Trophoblast cell (in vitro differentiated cells and primary cell): ENCODE results near the gene TARBP2. TPM values are rescaled to one million over a fixed set of nuclear protein-coding genes. Genes with fewer than 3 reads are reported as not detected.
A peak's percentile ranks its signal among the peaks of the same experiment; 100 is the strongest.

Experiments used
- DNase-seq, 2 donors: peaks; one replicate each; pipeline ENCODE4 v3.0.0-alpha.2; 2016
- H2AFZ ChIP-seq: 2 replicates; pipeline ENCODE4 v1.6.1; 2013; ENCODE audit warnings: low read length, moderate library complexity, mild to moderate bottlenecking; ENCODE audit not compliant: insufficient read depth, poor library complexity
- H2AK5ac ChIP-seq: 2 replicates; pipeline ENCODE4 v1.6.1; 2013; ENCODE audit warnings: mild to moderate bottlenecking, low read length
- H2BK120ac ChIP-seq: 2 replicates; pipeline ENCODE4 v1.6.1; 2013; ENCODE audit warnings: low read length, mild to moderate bottlenecking, moderate library complexity; ENCODE audit not compliant: insufficient read depth, poor library complexity
- H2BK12ac ChIP-seq: 2 replicates; pipeline ENCODE4 v1.6.1; 2013; ENCODE audit warnings: mild to moderate bottlenecking, low read length, moderate library complexity
- H2BK5ac ChIP-seq: 2 replicates; pipeline ENCODE4 v1.6.1; 2013; ENCODE audit warnings: low read length, low read depth, moderate library complexity, mild to moderate bottlenecking; ENCODE audit not compliant: poor library complexity
- H3K14ac ChIP-seq: 2 replicates; pipeline ENCODE4 v1.6.1; 2013; ENCODE audit warnings: mild to moderate bottlenecking, low read length
- H3K18ac ChIP-seq: 2 replicates; pipeline ENCODE4 v1.6.1; 2013; ENCODE audit warnings: mild to moderate bottlenecking, low read length
- H3K23ac ChIP-seq: 2 replicates; pipeline ENCODE4 v1.6.1; 2013; ENCODE audit warnings: low read length
- H3K27ac ChIP-seq: 2 replicates; pipeline ENCODE4 v1.5.1; 2013; ENCODE audit warnings: low read depth, mild to moderate bottlenecking, inconsistent platforms, low read length, moderate library complexity
- H3K27me3 ChIP-seq: 2 replicates; pipeline ENCODE4 v1.6.1; 2013; ENCODE audit warnings: inconsistent platforms, mild to moderate bottlenecking, low read length, moderate library complexity; ENCODE audit not compliant: insufficient read depth
- H3K36me3 ChIP-seq, 2 experiments: 1 replicate in 1 of 2; 2 replicates in 1 of 2; pipeline ENCODE4 v1.6.1; 2013; ENCODE audit warnings: low read length in 2 of 2, mild to moderate bottlenecking in 2 of 2, moderate library complexity in 1 of 2; ENCODE audit not compliant: insufficient read depth in 2 of 2, control insufficient read depth in 1 of 2
- H3K4ac ChIP-seq: 2 replicates; pipeline ENCODE4 v1.6.1; 2013; ENCODE audit warnings: low read depth, mild to moderate bottlenecking, low read length, moderate library complexity
- H3K4me1 ChIP-seq, 2 experiments: 1 replicate in 1 of 2; 2 replicates in 1 of 2; pipeline ENCODE4 v1.6.1; 2013; ENCODE audit warnings: low read length in 2 of 2, mild to moderate bottlenecking in 2 of 2, moderate library complexity in 1 of 2; ENCODE audit not compliant: insufficient read depth in 2 of 2, control insufficient read depth in 1 of 2
- H3K4me2 ChIP-seq: 2 replicates; pipeline ENCODE4 v1.6.1; 2013; ENCODE audit warnings: inconsistent platforms, mild to moderate bottlenecking, low read length, moderate library complexity
- H3K4me3 ChIP-seq: 2 replicates; pipeline ENCODE4 v1.5.1; 2013; ENCODE audit warnings: mild to moderate bottlenecking, low read depth, low read length, inconsistent platforms
- H3K79me1 ChIP-seq: one replicate; pipeline ENCODE4 v1.6.1; 2013; ENCODE audit warnings: low read length
- H3K79me2 ChIP-seq: 2 replicates; pipeline ENCODE4 v1.6.1; 2013; ENCODE audit warnings: low read length, mild to moderate bottlenecking; ENCODE audit not compliant: control insufficient read depth, insufficient read depth, poor library complexity
- H3K9ac ChIP-seq: 2 replicates; pipeline ENCODE4 v1.6.1; 2013; ENCODE audit warnings: mild to moderate bottlenecking, low read length
- H3K9me3 ChIP-seq: 2 replicates; pipeline ENCODE4 v1.6.1; 2013; ENCODE audit warnings: low read depth, mild to moderate bottlenecking, control low read depth, inconsistent platforms, low read length; ENCODE audit not compliant: insufficient read depth
- H4K12ac ChIP-seq: 2 replicates; pipeline ENCODE4 v1.6.1; 2013; ENCODE audit warnings: low read depth, mild to moderate bottlenecking, low read length, moderate library complexity
- H4K8ac ChIP-seq: 2 replicates; pipeline ENCODE4 v1.6.1; 2013; ENCODE audit warnings: low read depth, mild to moderate bottlenecking, low read length, moderate library complexity
- H4K91ac ChIP-seq: one replicate; pipeline ENCODE4 v1.6.1; 2013; ENCODE audit warnings: low read depth, mild to moderate bottlenecking, low read length, moderate library complexity
- WGBS: extraction: QIAGEN DNeasy Blood & Tissue Kit; methylation state at CpG from one replicate; pipeline ENCODE4 v1.1.7; 2013; ENCODE audit warnings: missing lambda C conversion rate; ENCODE audit not compliant: insufficient read length, insufficient coverage; ENCODE audit errors: extremely low coverage; 5-methylcytosine and 5-hydroxymethylcytosine counted together
- polyA plus RNA-seq: library from polyadenylated mRNA; stranded (reverse); fragments of 200-250 nt; gene quantifications from 2 replicates; pipeline ENCODE4 v1.2.3, GENCODE V29; 2013

Gene TARBP2, protein sequence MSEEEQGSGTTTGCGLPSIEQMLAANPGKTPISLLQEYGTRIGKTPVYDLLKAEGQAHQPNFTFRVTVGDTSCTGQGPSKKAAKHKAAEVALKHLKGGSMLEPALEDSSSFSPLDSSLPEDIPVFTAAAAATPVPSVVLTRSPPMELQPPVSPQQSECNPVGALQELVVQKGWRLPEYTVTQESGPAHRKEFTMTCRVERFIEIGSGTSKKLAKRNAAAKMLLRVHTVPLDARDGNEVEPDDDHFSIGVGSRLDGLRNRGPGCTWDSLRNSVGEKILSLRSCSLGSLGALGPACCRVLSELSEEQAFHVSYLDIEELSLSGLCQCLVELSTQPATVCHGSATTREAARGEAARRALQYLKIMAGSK
- 27.8 and 29.3 TPM in 2 replicates for polyA plus RNA-seq

DNA sequence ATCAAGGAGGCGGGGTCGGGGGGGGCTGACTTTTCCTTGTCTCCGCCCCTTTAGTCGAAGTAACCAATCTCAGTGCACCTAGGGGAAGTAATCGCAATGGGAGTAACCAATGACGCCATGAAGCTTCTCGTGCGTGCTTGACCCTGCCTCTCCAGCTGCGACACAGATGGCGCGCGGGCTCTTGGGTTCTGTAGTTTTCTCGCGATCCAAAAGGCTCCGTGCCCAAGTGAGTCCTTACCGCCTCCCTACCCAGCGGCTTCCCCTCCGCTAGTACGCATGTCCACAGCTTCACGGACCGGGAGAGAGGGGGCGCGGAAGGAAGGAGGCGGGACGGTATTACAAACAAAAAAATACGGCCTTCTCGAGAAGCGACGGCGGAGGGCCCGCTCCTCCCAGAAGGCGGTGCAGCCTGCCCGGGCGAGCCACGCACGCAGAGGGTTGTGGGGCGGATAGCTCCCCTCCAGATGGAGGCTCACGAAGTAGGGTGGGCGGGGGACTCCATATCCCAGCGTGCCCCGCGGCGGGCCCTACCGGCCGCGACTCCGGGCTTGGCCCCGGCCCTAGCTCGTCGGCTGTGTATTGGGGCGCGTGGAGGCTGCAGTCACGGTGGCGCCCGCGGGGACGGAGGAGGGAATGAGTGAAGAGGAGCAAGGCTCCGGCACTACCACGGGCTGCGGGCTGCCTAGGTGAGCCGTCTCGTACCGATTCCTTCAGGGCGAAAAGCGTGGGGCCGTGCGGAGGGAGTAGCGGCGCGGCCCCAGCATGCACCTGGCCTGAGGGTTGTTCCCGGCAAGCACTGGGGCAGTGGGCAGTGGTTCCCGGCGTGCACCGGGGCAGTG lies at the start of gene TARBP2:
TARBP2 (plus strand) TSS at position 508 of the 839 bp plus-strand sequence; CDS start at position 634, 126 bp downstream.
- Histone ChIP-seq H3K4ac (peak within 1 kb of the TSS; percentile 81), H2BK5ac (peak within 1 kb of the TSS; percentile 77), H2BK12ac (no peak within 1 kb of the TSS), H2AK5ac (peak within 1 kb of the TSS; percentile 90), H3K4me2 (peak within 1 kb of the TSS; percentile 98), H3K36me3 (peaks cover 22 to 31% of the 10 kb centered on the region in 2 experiments), H3K9me3 (peaks cover 5% of the 10 kb centered on the region), H2BK120ac (peak within 1 kb of the TSS; percentile 65), H2AFZ (peak within 1 kb of the TSS; percentile 81), H4K91ac (peak within 1 kb of the TSS; percentile 90), H4K12ac (peak within 1 kb of the TSS; percentile 98), H3K79me1 (peaks cover 19% of the 10 kb centered on the region), H3K23ac (no peak within 1 kb of the TSS), H3K18ac (peak within 1 kb of the TSS; percentile 81), H3K9ac (peak within 1 kb of the TSS; percentile 98), H3K27me3 (no peaks in the 10 kb centered on the region), H3K27ac (peak within 1 kb of the TSS; percentile 97), H4K8ac (peak within 1 kb of the TSS; percentile 99), H3K4me1 (peaks cover 16 to 25% of the 10 kb centered on the region in 2 experiments), H3K79me2 (peaks cover 8% of the 10 kb centered on the region), H3K4me3 (peak within 1 kb of the TSS; percentile 90), H3K14ac (peak within 1 kb of the TSS; percentile 95)
- DNase-seq = peak; percentile 99
- no CpG with 5 or more reads among the region's 74 CpGs for WGBS

DNA sequence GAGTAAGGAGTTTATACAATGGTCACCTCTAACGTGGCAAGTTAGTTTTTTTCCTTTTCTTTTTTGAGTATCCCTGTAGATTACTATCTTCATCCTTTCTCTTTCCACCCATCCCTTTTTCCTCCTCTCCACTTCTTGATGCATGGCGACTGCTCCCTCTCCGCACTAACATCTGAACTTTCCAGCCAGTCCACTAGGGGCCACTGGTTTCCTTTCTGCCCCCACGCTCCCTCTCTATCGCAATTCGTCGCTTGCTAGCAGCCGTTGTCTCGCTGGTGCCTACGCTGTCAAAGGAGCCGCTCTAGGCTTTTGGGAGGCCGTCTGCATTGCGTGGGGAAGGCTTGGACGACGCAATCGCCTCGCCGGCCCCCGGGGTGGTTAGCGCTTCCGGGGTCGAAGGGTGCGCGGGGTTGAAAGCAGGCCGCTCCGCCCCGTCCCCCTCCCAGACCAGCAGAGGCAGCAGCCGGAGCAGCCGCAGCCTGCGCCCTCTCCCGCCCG lies 49.4 kb upstream of the TARBP2 start, which contains the start of gene PCBP2:
PCBP2 (plus strand) TSS at position 442 of the 498 bp plus-strand sequence. CDS start 2,699 bp downstream, outside the sequence.
- Histone ChIP-seq H3K9ac (peak within 1 kb of the TSS; percentile 93), H3K14ac (peak within 1 kb of the TSS; percentile 96), H3K4me2 (peak within 1 kb of the TSS; percentile 76), H3K27ac (peak within 1 kb of the TSS; percentile 93), H3K9me3 (no peaks in the 10 kb centered on the region), H3K27me3 (no peaks in the 10 kb centered on the region), H2AK5ac (peak within 1 kb of the TSS; percentile 31), H3K4ac (peak within 1 kb of the TSS; percentile 99), H3K23ac (no peak within 1 kb of the TSS), H3K79me1 (peaks cover 6% of the 10 kb centered on the region), H3K4me3 (peak within 1 kb of the TSS; percentile 82), H4K8ac (peak within 1 kb of the TSS; percentile 85), H3K36me3 (peaks cover 8 to 23% of the 10 kb centered on the region in 2 experiments), H2AFZ (peak within 1 kb of the TSS; percentile 71), H3K18ac (peak within 1 kb of the TSS; percentile 90), H2BK120ac (peak within 1 kb of the TSS; percentile 78), H2BK12ac (no peak within 1 kb of the TSS), H3K79me2 (peaks cover 9% of the 10 kb centered on the region), H2BK5ac (peak within 1 kb of the TSS; percentile 84), H4K12ac (peak within 1 kb of the TSS; percentile 91), H3K4me1 (no peaks in the 10 kb centered on the region), H4K91ac (peak within 1 kb of the TSS; percentile 94)
- DNase-seq = peak; percentile 99 to 100
- WGBS = no CpG with 5 or more reads among the region's 32 CpGs

DNA sequence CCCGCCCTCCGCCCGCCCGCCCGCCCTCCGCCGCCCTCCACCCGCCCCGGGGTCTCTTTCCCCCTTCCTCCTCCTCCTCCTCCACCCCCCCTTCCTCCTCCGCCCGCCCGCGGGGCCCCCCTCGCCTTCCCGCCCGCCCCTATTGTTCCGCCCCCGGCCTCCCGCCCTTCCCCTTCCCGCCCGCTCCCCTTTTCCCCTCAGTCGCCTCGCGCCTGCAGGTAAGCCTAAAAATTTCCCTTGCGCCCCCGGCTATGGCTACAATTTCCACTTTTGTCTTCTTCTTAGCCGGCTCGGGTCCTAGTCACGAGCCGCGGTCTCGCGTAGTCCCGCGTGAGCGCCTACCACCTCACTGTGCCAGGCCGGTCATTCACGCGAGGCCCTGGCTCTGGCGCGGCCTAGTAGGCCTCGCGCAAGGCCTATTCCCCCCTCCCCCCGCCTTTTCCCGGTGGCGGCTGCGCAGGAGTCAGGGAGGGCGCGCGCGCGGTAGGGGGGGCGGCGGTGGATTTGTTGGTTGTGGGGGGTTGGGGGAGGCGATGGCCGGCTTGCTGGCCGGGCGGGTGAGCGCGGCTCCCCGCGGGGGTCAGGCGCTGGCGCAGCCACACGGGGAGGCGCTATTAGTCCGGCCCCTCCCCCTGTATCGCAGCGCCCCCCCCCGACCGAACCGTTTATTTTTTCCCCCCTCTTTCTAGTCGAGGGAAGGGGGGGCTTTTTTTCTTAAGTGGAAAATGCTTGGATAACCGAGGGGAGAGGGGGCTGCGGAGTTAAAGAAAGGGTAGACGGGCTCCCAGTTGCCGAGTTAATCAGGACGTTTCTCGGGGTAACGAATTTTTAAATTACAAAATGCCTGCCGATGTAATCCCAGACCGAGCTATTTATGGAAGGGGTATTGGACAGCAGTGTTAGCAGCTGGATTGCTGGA lies 48.7 kb upstream of the TARBP2 start:
- Histone ChIP-seq H3K4me3 (peak overlapping the region; percentile 82), H3K4me1 (no peaks in the 10 kb centered on the region), H2AFZ (peak overlapping the region; percentile 71), H4K8ac (peak overlapping the region; percentile 85), H3K9me3 (no peaks in the 10 kb centered on the region), H2BK5ac (peak overlapping the region; percentile 84), H3K79me1 (peaks cover 6% of the 10 kb centered on the region), H3K14ac (peak overlapping the region; percentile 96), H3K79me2 (peaks cover 9% of the 10 kb centered on the region), H3K4ac (peak overlapping the region; percentile 99), H4K12ac (peak overlapping the region; percentile 91), H2AK5ac (peak overlapping the region; percentile 31), H3K27me3 (no peaks in the 10 kb centered on the region), H3K4me2 (peak overlapping the region; percentile 76), H4K91ac (peak overlapping the region; percentile 94), H2BK120ac (peak overlapping the region; percentile 78), H3K18ac (peak overlapping the region; percentile 90), H3K36me3 (peaks cover 14 to 30% of the 10 kb centered on the region in 2 experiments), H3K9ac (peak overlapping the region; percentile 93), H3K23ac (no peak overlapping the region), H2BK12ac (no peak overlapping the region), H3K27ac (peak overlapping the region; percentile 93)
- DNase-seq = peak; percentile 46 to 72
- WGBS = no CpG with 5 or more reads among the region's 82 CpGs
